Ishikawa (cell line): Measurements from ENCODE around the gene LLGL2.

ENCODE experiments used
- CEBPB ChIP-seq: IDR thresholded peaks from 2 replicates; pipeline ENCODE4 v1.6.1; 2012
- MAX ChIP-seq: IDR thresholded peaks from 2 replicates; pipeline ENCODE4 v1.6.1; 2012
- NFIC ChIP-seq: IDR thresholded peaks from 2 replicates; pipeline ENCODE4 v1.6.1; 2012
- RAD21 ChIP-seq: IDR thresholded peaks from 2 replicates; pipeline ENCODE4 v1.6.1; 2012; ENCODE audit warnings: low read depth
- TAF1 ChIP-seq: IDR thresholded peaks from 2 replicates; pipeline ENCODE4 v1.6.1; 2012; ENCODE audit warnings: low read depth, mild to moderate bottlenecking

DNA sequence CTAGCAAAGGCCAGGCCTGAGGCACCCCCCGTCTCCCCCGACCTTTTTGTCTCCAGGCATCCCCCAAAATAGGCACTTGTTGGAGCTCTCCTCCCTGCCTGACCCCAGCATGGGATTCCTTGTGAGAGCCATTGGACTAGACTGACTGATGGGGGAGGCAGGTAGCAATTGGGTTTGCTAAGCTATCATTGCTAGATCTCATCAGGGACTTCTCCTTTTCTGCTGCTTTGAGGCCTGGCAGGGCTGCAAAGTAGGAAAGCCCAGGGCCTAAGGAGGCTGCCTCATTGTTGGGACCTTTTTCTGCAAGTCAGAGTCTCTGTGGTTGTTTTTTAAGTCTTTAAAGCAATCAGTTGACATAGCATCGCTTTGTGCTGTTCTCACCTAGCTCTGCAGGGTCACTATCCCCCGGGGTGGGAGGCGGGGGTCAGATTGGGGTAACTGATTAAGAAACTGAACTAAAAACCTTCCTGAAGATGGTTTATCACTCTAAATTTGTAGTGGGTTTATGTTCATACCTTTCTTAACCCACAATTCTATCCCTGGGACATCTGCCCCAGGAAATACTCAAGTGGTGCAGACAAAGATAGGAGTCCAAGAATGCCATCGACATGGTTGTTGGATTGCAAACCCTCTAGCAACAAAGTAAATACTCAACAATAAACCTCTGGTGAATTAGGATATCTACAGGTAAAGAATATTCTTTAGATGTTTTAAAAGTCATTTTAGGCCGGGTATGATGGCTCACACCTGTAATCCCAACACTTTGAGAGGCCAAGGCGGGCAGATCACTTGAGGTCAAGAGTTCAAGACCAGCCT is 28.0 kb downstream of the LLGL2 start:
- no peak for TF ChIP-seq TAF1
- no peak for TF ChIP-seq CEBPB
- TF ChIP-seq RAD21 = no peak
- TF ChIP-seq MAX = no peak
- TF ChIP-seq NFIC = no peak
